Ishikawa (cell line): ENCODE results near the gene TRAF7.

ENCODE experiments used
- EP300 ChIP-seq: IDR thresholded peaks from 2 replicates; pipeline ENCODE4 v1.6.1; 2012; ENCODE audit warnings: borderline replicate concordance
- FOXM1 ChIP-seq: IDR thresholded peaks from 2 replicates; pipeline ENCODE4 v1.6.1; 2012; ENCODE audit warnings: low read depth, borderline replicate concordance
- NFIC ChIP-seq: IDR thresholded peaks from 2 replicates; pipeline ENCODE4 v1.6.1; 2012
- REST ChIP-seq: IDR thresholded peaks from 2 replicates; pipeline ENCODE4 v1.6.1; 2012; ENCODE audit warnings: low read depth, mild to moderate bottlenecking
- TAF1 ChIP-seq: IDR thresholded peaks from 2 replicates; pipeline ENCODE4 v1.6.1; 2012; ENCODE audit warnings: low read depth, mild to moderate bottlenecking
- TEAD4 ChIP-seq: IDR thresholded peaks from 2 replicates; pipeline ENCODE4 v1.6.1; 2012
- YY1 ChIP-seq: IDR thresholded peaks from 2 replicates; pipeline ENCODE4 v1.6.1; 2012; ENCODE audit warnings: low read depth
- ZBTB7A ChIP-seq: IDR thresholded peaks from 2 replicates; pipeline ENCODE4 v1.6.1; 2012; ENCODE audit warnings: low read depth

- TF ChIP-seq TAF1, result no peak
- TF ChIP-seq NFIC, result no peak
- TF ChIP-seq ZBTB7A, result no peak
- TF ChIP-seq YY1, result no peak
- TF ChIP-seq REST, result no peak
- no peak for TF ChIP-seq TEAD4
- TF ChIP-seq EP300, result no peak
- no peak for TF ChIP-seq FOXM1
Observed at GRCh38 chr16:2167068-2167638, 11.6 kb downstream of the TRAF7 start.
